ENCODE data around the gene CYBA. TPM values are rescaled to one million over a fixed set of nuclear protein-coding genes. Genes with fewer than 3 reads are reported as not detected.

CYBA gene
- total RNA-seq, 4 donors from 2014 or later = 258 to 306 (median 291) TPM

- peaks cover 0 to 4% (median 0%) of the 10 kb centered on the region in 4 donors for H3K36me3 ChIP-seq
- intact Hi-C loops (cut with DNase I; ENCODE audit: low total_unique reads) = no loop called here
Measured at GRCh38 chr16:88695218-88695617, 44.4 kb upstream of the CYBA start.

GRCh38 chr16:88694221-88695087 is 43.6 kb upstream of the CYBA start:
- Histone ChIP-seq H3K4me1 (peaks cover 0 to 13% (median 5%) of the 10 kb centered on the region in 4 donors), H3K36me3 (peaks cover 0 to 4% (median 0%) of the 10 kb centered on the region in 4 donors), H3K9me3 (no peaks in the 10 kb centered on the region), H3K27me3 (peaks cover 14% of the 10 kb centered on the region), H3K4me3 (no peak overlapping the region), H3K27ac (no peak overlapping the region)
- in situ Hi-C loops (cut with MboI; ENCODE audit: low pct_ligation_motif_present in 1 of 4, low pct_unique_long_range_greater_than_20kb in 1 of 4, low sequenced_read_pairs in 3 of 4) = no loop called here
- no peak for TF ChIP-seq CTCF (IDR thresholded peaks at IDR 0.05)
- no peak for TF ChIP-seq POLR2AphosphoS5 (IDR thresholded peaks at IDR 0.05)
- no peak for TF ChIP-seq EP300 (IDR thresholded peaks at IDR 0.05; ENCODE audit: low read depth)
- no peak for TF ChIP-seq POLR2A (IDR thresholded peaks at IDR 0.05)
- DNase-seq = no peak
- intact Hi-C loops (cut with DNase I; ENCODE audit: low total_unique reads) = no loop called here
- WGBS, 2 donors (ENCODE audit: low coverage in 1 of 2) = 87% methylated on average over 26 of the region's 37 CpGs; no CpG with 5 or more reads in 1 of the 2 donors

More at GRCh38 chr16:88695218-88695617, 44.4 kb upstream of the CYBA start:
- no peak for DNase-seq
- in situ Hi-C loops (cut with MboI; ENCODE audit: low pct_ligation_motif_present in 1 of 4, low pct_unique_long_range_greater_than_20kb in 1 of 4, low sequenced_read_pairs in 3 of 4) = no loop called here
- Histone ChIP-seq H3K27ac (no peak overlapping the region), H3K27me3 (peaks cover 8% of the 10 kb centered on the region), H3K4me1 (peaks cover 0 to 18% (median 5%) of the 10 kb centered on the region in 4 donors), H3K9me3 (no peaks in the 10 kb centered on the region), H3K4me3 (no peak overlapping the region)
- 66% methylated on average over 6 of the region's 15 CpGs; no CpG with 5 or more reads in 1 of the 2 donors for WGBS, 2 donors (ENCODE audit: low coverage in 1 of 2)
- no peak for TF ChIP-seq EP300 (IDR thresholded peaks at IDR 0.05; ENCODE audit: low read depth)
- no peak for TF ChIP-seq POLR2AphosphoS5 (IDR thresholded peaks at IDR 0.05)
- TF ChIP-seq CTCF (IDR thresholded peaks at IDR 0.05) = no peak
- no peak for TF ChIP-seq POLR2A (IDR thresholded peaks at IDR 0.05)

GRCh38 chr16:88693420-88694177 is 42.7 kb upstream of the CYBA start:
- in situ Hi-C loops (cut with MboI; ENCODE audit: low pct_ligation_motif_present in 1 of 4, low pct_unique_long_range_greater_than_20kb in 1 of 4, low sequenced_read_pairs in 3 of 4) = no loop called here

More at GRCh38 chr16:88693420-88694177, 42.7 kb upstream of the CYBA start:
- DNase-seq = no peak
- H3K27me3 ChIP-seq = peaks cover 21% of the 10 kb centered on the region
- H3K9me3 ChIP-seq = no peaks in the 10 kb centered on the region
- 87 to 89% methylated on average over 3 to 15 of the region's 39 CpGs for WGBS, 2 donors (ENCODE audit: low coverage in 1 of 2)
- intact Hi-C loops (cut with DNase I; ENCODE audit: low total_unique reads) = no loop called here
- H3K4me1 ChIP-seq = peaks cover 0 to 13% (median 5%) of the 10 kb centered on the region in 4 donors
- no peak overlapping the region for H3K4me3 ChIP-seq
- peaks cover 0 to 4% (median 0%) of the 10 kb centered on the region in 4 donors for H3K36me3 ChIP-seq
- H3K27ac ChIP-seq = no peak overlapping the region
- TF ChIP-seq EP300 (IDR thresholded peaks at IDR 0.05; ENCODE audit: low read depth) (no peak), CTCF (IDR thresholded peaks at IDR 0.05) (no peak), POLR2A (IDR thresholded peaks at IDR 0.05) (no peak), POLR2AphosphoS5 (IDR thresholded peaks at IDR 0.05) (no peak)

All from transverse colon (tissue), 4 donors.